K562 (cell line): Measurements from ENCODE around the gene CALHM3. TPM values are rescaled to one million over a fixed set of nuclear protein-coding genes. Genes with fewer than 3 reads are reported as not detected.

Experiments
- ATAC-seq: fragments of 200-7000 bp; cut with Tn5 transposase; 3 replicates; pipeline ENCODE4 v1.9.1; 2020; ENCODE audit warnings: moderate library complexity
- BruUV-seq: library from RNA; stranded (reverse); fragments of 400-500 nt; replicated peaks from 2 replicates; lab custom pipeline; 2021; lab: Mats Ljungman, UMichigan
- CTCF ChIA-PET: fragments of 300-600 bp; formaldehyde crosslinking; extraction: SDS; loops from one replicate; lab custom pipeline; 2021; ENCODE audit warnings: low intra/inter-chr PET ratio; lab: Yijun Ruan, JAX
- POLR2A ChIA-PET: fragments of 300-600, 350-650 bp; sonication (Branson Sonifier 250); formaldehyde crosslinking; extraction: SDS; loops from one replicate; lab custom pipeline; 2021; ENCODE audit warnings: antibody characterized with exemption, inconsistent platforms; lab: Yijun Ruan, JAX
- DNase-seq, 4 experiments: peaks; one replicate each; pipeline versions ENCODE4 v3.0.0 to v3.0.0-alpha.2; 2011 to 2018; ENCODE audit warnings: low spot score in 3 of 4, mixed read lengths in 3 of 4; ENCODE audit errors: extremely low read depth in 1 of 4
- FAIRE-seq: peaks from 2 replicates; lab custom pipeline; 2011; peaks lifted over from hg19 to GRCh38; lab: Jason Lieb, UNC
- H2AFZ ChIP-seq: 2 replicates; pipeline ENCODE4 v1.6.0; 2011; ENCODE audit warnings: low read depth, low read length, control low read depth, inconsistent platforms
- H3K27ac ChIP-seq: fragments of 200-600 bp; 3 replicates; pipeline ENCODE4 v1.8.0; 2011; ENCODE audit warnings: low read depth, mild to moderate bottlenecking, control low read depth, inconsistent platforms, low read length, moderate library complexity, mixed read lengths; ENCODE audit errors: extremely low read depth
- H3K27me3 ChIP-seq, 2 experiments: fragments of 300-600 bp in 1 of 2; 2 replicates in 1 of 2; 3 replicates in 1 of 2; pipeline versions ENCODE4 v1.6.0 to v1.8.0; 2011; ENCODE audit warnings: inconsistent platforms in 2 of 2, low read length in 2 of 2, mild to moderate bottlenecking in 1 of 2, mixed read lengths in 1 of 2, moderate library complexity in 1 of 2; ENCODE audit not compliant: control insufficient read depth in 2 of 2, insufficient read depth in 2 of 2
- H3K36me3 ChIP-seq: fragments of 300-600 bp; 3 replicates; pipeline ENCODE4 v1.8.0; 2011; ENCODE audit warnings: mild to moderate bottlenecking, low read length, inconsistent platforms; ENCODE audit not compliant: control insufficient read depth, insufficient read depth
- H3K4me1 ChIP-seq, 2 experiments: fragments of 200-600 bp in 1 of 2; replicated peaks in 1 of 2; 2 replicates in 1 of 2; 3 replicates in 1 of 2; pipeline versions ENCODE4 v1.5.1 to v1.8.0; 2011; ENCODE audit warnings: inconsistent platforms in 2 of 2, low read length in 2 of 2, mild to moderate bottlenecking in 1 of 2, mixed read lengths in 1 of 2, moderate library complexity in 1 of 2; ENCODE audit not compliant: control insufficient read depth in 2 of 2, insufficient read depth in 2 of 2
- H3K4me2 ChIP-seq: 2 replicates; pipeline ENCODE4 v1.6.1; 2011; ENCODE audit warnings: low read length, control low read depth, inconsistent platforms, mixed read lengths; ENCODE audit not compliant: insufficient read depth
- H3K4me3 ChIP-seq: fragments of 200-600 bp; sonication (generic), shearing (Covaris generic); 2 replicates; pipeline ENCODE4 v1.5.1; 2016; ENCODE audit warnings: control low read depth, inconsistent platforms
- H3K79me2 ChIP-seq: fragments of 200-600 bp; 3 replicates; pipeline ENCODE4 v1.8.0; 2011; ENCODE audit warnings: low read length, inconsistent platforms; ENCODE audit not compliant: control insufficient read depth, insufficient read depth
- H3K9ac ChIP-seq, 2 experiments: 2 replicates each; pipeline versions ENCODE4 v1.6.0 to v1.6.1; 2011; ENCODE audit warnings: low read depth in 2 of 2, low read length in 2 of 2, control low read depth in 1 of 2, inconsistent platforms in 1 of 2, mild to moderate bottlenecking in 1 of 2, mixed read lengths in 1 of 2; ENCODE audit not compliant: insufficient read depth in 1 of 2
- H3K9me1 ChIP-seq: one replicate; pipeline ENCODE4 v1.6.0; 2011; ENCODE audit warnings: inconsistent platforms, mild to moderate bottlenecking, low read length, moderate library complexity; ENCODE audit not compliant: control insufficient read depth, insufficient read depth
- H3K9me3 ChIP-seq: replicated peaks from 2 replicates; pipeline ENCODE4 v1.5.1; 2011; ENCODE audit warnings: low read depth, low read length, inconsistent platforms; ENCODE audit not compliant: control insufficient read depth, insufficient read depth
- H4K20me1 ChIP-seq: replicated peaks from 2 replicates; pipeline ENCODE4 v1.6.1; 2011; ENCODE audit warnings: low read length, inconsistent platforms, mixed read lengths; ENCODE audit not compliant: control insufficient read depth, insufficient read depth
- ELF2 ChIP-seq: fragments of 250-450 bp; sonication (Bioruptor Pico); IDR thresholded peaks from 2 replicates; pipeline ENCODE4 v1.5.0; 2021; ENCODE audit warnings: mild to moderate bottlenecking
- ELK1 ChIP-seq: sonication (generic); formaldehyde crosslinking; IDR thresholded peaks from 2 replicates; pipeline ENCODE4 v1.8.1; 2022; ENCODE audit warnings: missing genetic modification reagents
- GABPB2 ChIP-seq: fragments of 250-450 bp; sonication (Bioruptor Pico); conservative IDR thresholded peaks from 2 replicates; pipeline ENCODE4 v1.5.1; 2021; ENCODE audit warnings: mild to moderate bottlenecking
- NRF1 ChIP-seq, 2 experiments: fragments of 450-650 bp; IDR thresholded peaks in 1 of 2; conservative IDR thresholded peaks in 1 of 2; 2 replicates each; pipeline ENCODE4 v1.6.1; 2014; ENCODE audit warnings: mild to moderate bottlenecking in 2 of 2
- POLR2G ChIP-seq: fragments of 200-400 bp; formaldehyde crosslinking; IDR thresholded peaks from 2 replicates; pipeline ENCODE4 v1.6.1; 2017; ENCODE audit warnings: low read depth, mild to moderate bottlenecking, antibody characterized with exemption, low read length, moderate library complexity
- SLC30A9 ChIP-seq: fragments of 250-450 bp; sonication (Bioruptor Pico); IDR thresholded peaks from 2 replicates; pipeline ENCODE4 v1.8.0; 2022; ENCODE audit warnings: mild to moderate bottlenecking, moderate library complexity
- THAP12 ChIP-seq: fragments of 250-450 bp; sonication (Bioruptor Pico); IDR thresholded peaks from 2 replicates; pipeline ENCODE4 v1.9.0; 2021; ENCODE audit warnings: mild to moderate bottlenecking, inconsistent platforms
- ZNF124 ChIP-seq: sonication (generic); formaldehyde crosslinking; IDR thresholded peaks from 2 replicates; pipeline ENCODE4 v1.8.1; 2022; ENCODE audit warnings: missing genetic modification reagents
- WGBS: fragments of 100-300 bp; shearing (Covaris generic); methylation state at CpG from one replicate; pipeline ENCODE4 v1.1.6; 2016; ENCODE audit warnings: low coverage, mixed read lengths; ENCODE audit not compliant: insufficient coverage; ENCODE audit errors: missing lambda C conversion rate; 5-methylcytosine and 5-hydroxymethylcytosine counted together
- in situ Hi-C: fragments of 300-500 bp; cut with MboI; formaldehyde crosslinking; loops from 4 replicates; pipeline ENCODE4 v1.15.0; 2018; ENCODE audit warnings: inconsistent platforms, mixed read lengths
- intact Hi-C: fragments of 100-400 bp; cut with micrococcal nuclease; formaldehyde crosslinking; loops from 2 replicates; pipeline ENCODE4 v1.14.2; 2022
- polyA plus RNA-seq, 8 experiments: library from polyadenylated mRNA; depleted of rRNA in 4 of 8; stranded (reverse) in 5 of 8; unstranded in 3 of 8; fragments of >200 nt; fragmentation: Nextera tagmentation in 2 of 8; fragmentation: Illumina TruSeq in 1 of 8; extraction: Ambion mirVana in 2 of 8; extraction: Trizol in 1 of 8; gene quantifications; 2 replicates each; pipeline versions ENCODE4 v1.2.1 to v1.2.3, GENCODE V29; 2011 to 2014; ENCODE audit warnings: inconsistent platforms in 1 of 8, missing spikeins in 1 of 8
- total RNA-seq, 7 experiments: library from RNA; depleted of rRNA in 6 of 7; stranded (reverse); fragments of >200 nt in 6 of 7; fragmentation: Illumina TruSeq in 2 of 7; extraction: Trizol in 2 of 7; gene quantifications; 2 replicates each; pipeline versions ENCODE4 v1.2.1 to v1.2.3, GENCODE V29; 2011 to 2021; ENCODE audit warnings: low replicate concordance in 1 of 7
- TF ChIP-seq, protein P1 (sequence below): sonication (generic); formaldehyde crosslinking; IDR thresholded peaks from 2 replicates; pipeline ENCODE4 v1.8.1; 2023; ENCODE audit warnings: mild to moderate bottlenecking, missing genetic modification reagents

CALHM3 gene
- total and polyA plus RNA-seq, 9 of the 15 experiments (the other 6 are each of a cell fraction or from before 2014, with no cell fraction given), result not detected

- Histone ChIP-seq H3K36me3 (peaks cover 11% of the 10 kb centered on the region; the same call in 1 of the 3 replicates), H3K27me3 (no peaks in the 10 kb centered on the region), H3K4me3 (no peak within 1 kb of the TSS), H3K4me2 (no peak within 1 kb of the TSS), H3K27ac (no peak within 1 kb of the TSS), H3K4me1 (peaks cover 2 to 27% of the 10 kb centered on the region in 2 experiments; a peak in 3 of 5 replicates), H2AFZ (no peak within 1 kb of the TSS), H3K9me3 (no peaks in the 10 kb centered on the region), H3K9me1 (no peaks in the 10 kb centered on the region), H3K9ac (peak within 1 kb of the TSS in 1 of 2 experiments; percentile 68; a peak in 2 of 4 replicates), H4K20me1 (peaks cover under 1% of the 10 kb centered on the region; the same call in 1 of the 2 replicates), H3K79me2 (no peaks in the 10 kb centered on the region)
- peak; percentile 24 for ATAC-seq
- DNase-seq, result no peak
- no peak for FAIRE-seq
- ChIA-PET CTCF (no interaction called here), POLR2A (interaction anchor here (1.0 kb wide), 1 partner anchor 11 kb away, joined by 5 read pairs; no protein-coding TSS in a partner anchor)
- in situ Hi-C loops, result no loop called here
- intact Hi-C loops, result no loop called here
- WGBS, result 50% methylated on average over 6 of the region's 32 CpGs
- no TSS peak for BruUV-seq
- TF ChIP-seq ZNF124 (CRISPR knock-in tag), result no peak
- TF ChIP-seq, protein P1, sequence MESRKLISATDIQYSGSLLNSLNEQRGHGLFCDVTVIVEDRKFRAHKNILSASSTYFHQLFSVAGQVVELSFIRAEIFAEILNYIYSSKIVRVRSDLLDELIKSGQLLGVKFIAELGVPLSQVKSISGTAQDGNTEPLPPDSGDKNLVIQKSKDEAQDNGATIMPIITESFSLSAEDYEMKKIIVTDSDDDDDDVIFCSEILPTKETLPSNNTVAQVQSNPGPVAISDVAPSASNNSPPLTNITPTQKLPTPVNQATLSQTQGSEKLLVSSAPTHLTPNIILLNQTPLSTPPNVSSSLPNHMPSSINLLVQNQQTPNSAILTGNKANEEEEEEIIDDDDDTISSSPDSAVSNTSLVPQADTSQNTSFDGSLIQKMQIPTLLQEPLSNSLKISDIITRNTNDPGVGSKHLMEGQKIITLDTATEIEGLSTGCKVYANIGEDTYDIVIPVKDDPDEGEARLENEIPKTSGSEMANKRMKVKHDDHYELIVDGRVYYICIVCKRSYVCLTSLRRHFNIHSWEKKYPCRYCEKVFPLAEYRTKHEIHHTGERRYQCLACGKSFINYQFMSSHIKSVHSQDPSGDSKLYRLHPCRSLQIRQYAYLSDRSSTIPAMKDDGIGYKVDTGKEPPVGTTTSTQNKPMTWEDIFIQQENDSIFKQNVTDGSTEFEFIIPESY, result peak; percentile 73
- TF ChIP-seq ELK1 (CRISPR knock-in tag), result no peak
- TF ChIP-seq POLR2G, result peak; percentile 53
- peak; percentile 10 to 30; a peak in 1 of 4 replicates for TF ChIP-seq NRF1 (conservative IDR thresholded peaks at IDR 0.05 in 1 of 2, IDR thresholded peaks at IDR 0.05 in 1 of 2)
- TF ChIP-seq GABPB2, result no peak
- TF ChIP-seq THAP12, result no peak
- no peak for TF ChIP-seq ELF2 (CRISPR knock-in tag)
- TF ChIP-seq SLC30A9 (CRISPR knock-in tag), result no peak
Observed at GRCh38 chr10:103451831-103452505, 27.1 kb downstream of the CALHM3 start, which contains the start of gene CALHM2. Gene CALHM2, minus strand, starts transcription at chr10:103452370. Its CDS starts 2,429 bp downstream, at chr10:103449941.
